ENCODE results near the gene ERP44.

Gene ERP44

DNA sequence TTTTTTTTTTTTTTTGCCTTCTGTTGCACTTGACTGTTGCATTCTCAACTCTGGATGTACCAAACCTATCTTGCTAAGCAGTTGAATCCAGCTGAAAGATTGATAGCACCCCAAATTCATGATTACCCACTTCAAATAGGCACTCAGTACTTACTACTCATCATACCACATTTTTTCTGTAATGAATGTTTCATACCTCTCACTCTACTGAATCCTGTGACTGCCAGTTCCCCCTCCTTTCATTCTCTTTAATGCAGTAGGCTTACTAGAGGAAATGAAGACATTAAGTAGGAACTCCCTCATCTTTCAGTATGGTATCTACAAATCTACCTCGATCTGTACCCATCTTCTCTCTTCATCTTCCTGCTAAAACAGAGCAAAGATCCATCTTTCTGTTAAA, 7.1 kb upstream of the ERP44 start:
- TF ChIP-seq, protein P1, sequence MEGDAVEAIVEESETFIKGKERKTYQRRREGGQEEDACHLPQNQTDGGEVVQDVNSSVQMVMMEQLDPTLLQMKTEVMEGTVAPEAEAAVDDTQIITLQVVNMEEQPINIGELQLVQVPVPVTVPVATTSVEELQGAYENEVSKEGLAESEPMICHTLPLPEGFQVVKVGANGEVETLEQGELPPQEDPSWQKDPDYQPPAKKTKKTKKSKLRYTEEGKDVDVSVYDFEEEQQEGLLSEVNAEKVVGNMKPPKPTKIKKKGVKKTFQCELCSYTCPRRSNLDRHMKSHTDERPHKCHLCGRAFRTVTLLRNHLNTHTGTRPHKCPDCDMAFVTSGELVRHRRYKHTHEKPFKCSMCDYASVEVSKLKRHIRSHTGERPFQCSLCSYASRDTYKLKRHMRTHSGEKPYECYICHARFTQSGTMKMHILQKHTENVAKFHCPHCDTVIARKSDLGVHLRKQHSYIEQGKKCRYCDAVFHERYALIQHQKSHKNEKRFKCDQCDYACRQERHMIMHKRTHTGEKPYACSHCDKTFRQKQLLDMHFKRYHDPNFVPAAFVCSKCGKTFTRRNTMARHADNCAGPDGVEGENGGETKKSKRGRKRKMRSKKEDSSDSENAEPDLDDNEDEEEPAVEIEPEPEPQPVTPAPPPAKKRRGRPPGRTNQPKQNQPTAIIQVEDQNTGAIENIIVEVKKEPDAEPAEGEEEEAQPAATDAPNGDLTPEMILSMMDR (IDR thresholded peaks at IDR 0.05) = no peak

DNA sequence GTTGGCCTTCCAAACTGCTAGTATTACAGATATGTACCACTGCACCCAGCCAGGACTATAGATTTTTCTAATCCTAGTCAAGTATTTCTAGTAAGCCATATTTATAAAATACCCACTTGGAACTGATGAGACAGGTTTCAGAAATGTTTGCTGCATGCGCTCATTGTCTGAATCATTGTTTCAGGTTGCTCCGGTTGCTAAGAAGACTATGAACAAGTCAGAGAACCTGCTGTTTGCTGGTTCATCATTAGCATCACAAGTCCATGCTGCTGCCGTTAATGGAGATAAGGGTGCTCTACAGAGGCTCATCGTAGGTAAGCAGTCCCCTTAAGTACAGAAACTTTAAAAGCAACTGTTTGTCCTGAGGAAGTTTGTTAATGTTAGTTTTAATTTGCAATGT, 5.5 kb upstream of the ERP44 start:
- TF ChIP-seq, protein P1 (IDR thresholded peaks at IDR 0.05) = no peak

- TF ChIP-seq, protein P1 (IDR thresholded peaks at IDR 0.05) = no peak
Observed at GRCh38 chr9:100101608-100102007, 2.8 kb upstream of the ERP44 start.

GRCh38 chr9:100100146-100100667, 1.4 kb upstream of the ERP44 start:
- TF ChIP-seq, protein P1 (IDR thresholded peaks at IDR 0.05) = no peak

DNA sequence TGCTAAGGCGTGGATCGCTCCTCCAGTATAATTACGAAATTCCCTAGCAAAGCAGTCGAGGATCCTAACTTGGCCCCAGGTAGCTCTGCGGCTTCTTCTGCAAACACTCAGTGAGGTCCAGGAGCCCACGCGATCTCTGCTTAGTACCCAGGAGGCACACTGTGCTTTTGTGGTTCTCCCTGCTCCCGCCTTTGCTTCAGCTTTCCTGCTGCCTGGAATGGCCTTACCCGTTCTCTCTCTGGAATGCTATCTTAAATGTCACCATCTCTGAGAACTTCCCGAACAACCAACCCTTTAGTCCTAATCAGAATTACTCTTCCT, 882 bp upstream of the ERP44 start:
- TF ChIP-seq, protein P1 (IDR thresholded peaks at IDR 0.05) = no peak

DNA sequence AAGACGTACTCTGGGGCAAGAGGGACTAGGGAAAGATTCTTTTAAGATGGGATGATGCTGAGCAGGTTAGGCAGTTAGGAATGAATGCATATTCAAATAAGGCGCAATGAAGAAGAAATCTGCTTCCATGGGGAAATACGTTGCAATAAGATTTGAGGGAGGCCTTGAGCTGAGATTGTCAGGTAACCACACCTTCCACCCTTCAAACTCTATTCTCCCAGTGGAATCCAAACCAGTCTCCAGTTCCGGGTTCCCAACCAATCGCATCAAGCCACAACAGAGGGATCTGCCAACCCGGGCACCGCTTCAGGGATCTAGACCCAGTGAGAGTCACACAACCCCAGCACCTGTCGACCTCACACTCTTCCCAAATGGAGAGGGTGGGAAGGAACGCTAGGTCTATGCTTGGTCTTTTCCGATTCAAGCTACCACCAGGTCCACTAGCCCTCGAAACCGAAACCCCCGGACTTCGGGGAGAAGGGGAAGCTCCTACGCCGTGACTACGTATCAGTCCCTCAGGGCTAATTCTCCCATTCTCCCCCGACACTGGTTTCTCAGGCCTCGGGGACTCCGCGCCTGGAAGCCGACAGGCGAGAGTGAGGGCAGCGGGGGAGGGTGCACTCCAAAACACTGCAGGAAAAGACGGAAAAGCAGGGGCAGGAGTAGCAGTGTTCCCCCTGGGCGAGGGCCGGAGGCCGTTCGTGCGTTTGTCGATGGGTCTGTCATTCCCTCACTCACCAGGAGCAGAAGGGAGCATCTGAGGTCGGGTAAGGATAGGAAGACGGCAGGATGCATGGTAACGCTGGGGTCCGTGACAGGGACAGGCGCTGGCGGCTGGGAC, 534 bp downstream of the ERP44 start:
- TF ChIP-seq, protein P1 (IDR thresholded peaks at IDR 0.05) = no peak

DNA sequence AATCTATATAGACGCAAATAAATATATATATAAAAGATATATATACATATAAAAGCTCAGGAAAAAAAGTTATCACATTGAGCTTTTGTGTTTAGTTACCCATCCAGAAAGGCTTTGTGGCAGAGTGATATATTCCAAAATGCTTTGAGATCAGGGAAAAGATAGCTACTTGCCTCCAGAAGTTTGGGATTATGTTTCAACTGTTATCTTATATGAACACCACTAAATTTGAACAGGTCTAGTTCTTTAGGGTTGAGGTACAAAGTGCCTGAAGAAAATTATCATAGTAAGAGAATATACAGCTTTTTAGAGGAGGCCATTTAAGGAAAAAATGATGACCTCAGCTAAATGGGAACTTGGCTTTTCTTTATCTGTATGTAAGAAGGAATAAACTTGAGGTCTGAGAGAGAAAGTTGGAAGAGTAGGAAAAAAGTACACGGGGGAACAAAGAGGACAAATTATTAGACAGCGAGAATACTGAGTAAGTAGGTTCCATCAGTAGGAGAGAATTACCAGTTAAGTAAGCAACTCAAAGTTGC, 2.4 kb downstream of the ERP44 start:
- TF ChIP-seq, protein P1 (IDR thresholded peaks at IDR 0.05) = no peak
